HG03066 (cell line): Measurements from ENCODE around the gene ARL6.

Experiments
- ATAC-seq: cut with Tn5 transposase; IDR thresholded peaks from one replicate; pipeline ENCODE4 v1.9.1; 2021; ENCODE audit warnings: low read depth; ENCODE audit not compliant: unreplicated experiment

Gene ARL6, protein sequence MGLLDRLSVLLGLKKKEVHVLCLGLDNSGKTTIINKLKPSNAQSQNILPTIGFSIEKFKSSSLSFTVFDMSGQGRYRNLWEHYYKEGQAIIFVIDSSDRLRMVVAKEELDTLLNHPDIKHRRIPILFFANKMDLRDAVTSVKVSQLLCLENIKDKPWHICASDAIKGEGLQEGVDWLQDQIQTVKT

DNA sequence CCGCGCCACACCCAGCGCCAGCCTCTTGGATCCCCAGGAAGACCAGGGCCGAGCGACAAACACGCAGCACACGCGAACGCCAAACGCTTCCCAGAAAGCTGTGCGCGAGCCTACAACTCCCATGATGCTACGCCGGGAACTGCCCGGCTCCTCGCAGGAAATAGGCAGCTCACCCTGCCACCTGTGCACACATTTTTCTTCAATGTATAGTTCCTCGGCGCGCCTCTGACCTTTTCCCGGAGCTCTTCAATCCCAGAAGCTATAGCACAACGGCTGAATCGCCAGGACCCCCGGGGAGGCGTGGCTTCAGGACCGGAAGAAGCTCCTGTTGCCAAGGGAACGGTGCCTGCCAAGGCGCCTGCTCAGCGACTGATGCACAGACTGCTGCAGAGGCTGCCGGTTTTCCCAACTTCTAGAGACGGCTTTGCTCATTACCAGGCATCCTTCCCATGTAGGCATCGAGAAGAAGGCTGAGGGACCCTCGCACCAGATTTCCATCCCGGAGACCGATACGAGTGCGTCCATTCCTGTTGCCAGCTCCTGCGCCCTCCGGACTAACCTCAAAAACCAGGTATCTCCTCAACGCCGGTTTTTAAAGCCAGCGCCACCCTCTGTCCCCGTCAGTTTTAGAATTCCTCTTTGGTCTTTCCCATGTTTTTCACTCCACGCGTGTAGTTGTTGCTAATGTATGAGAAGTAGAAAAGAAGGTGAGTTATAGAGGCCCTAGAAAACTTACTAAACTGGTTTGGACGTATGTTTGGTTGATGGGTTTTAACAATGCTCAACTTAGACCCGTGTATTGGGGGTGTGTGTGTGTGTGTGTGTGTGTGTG lies at the start of gene ARL6:
Gene ARL6 (plus strand): TSS at position 352 of the 832 bp plus-strand sequence. CDS start 3,350 bp downstream, outside the sequence.
- peak; percentile 94 for ATAC-seq

DNA sequence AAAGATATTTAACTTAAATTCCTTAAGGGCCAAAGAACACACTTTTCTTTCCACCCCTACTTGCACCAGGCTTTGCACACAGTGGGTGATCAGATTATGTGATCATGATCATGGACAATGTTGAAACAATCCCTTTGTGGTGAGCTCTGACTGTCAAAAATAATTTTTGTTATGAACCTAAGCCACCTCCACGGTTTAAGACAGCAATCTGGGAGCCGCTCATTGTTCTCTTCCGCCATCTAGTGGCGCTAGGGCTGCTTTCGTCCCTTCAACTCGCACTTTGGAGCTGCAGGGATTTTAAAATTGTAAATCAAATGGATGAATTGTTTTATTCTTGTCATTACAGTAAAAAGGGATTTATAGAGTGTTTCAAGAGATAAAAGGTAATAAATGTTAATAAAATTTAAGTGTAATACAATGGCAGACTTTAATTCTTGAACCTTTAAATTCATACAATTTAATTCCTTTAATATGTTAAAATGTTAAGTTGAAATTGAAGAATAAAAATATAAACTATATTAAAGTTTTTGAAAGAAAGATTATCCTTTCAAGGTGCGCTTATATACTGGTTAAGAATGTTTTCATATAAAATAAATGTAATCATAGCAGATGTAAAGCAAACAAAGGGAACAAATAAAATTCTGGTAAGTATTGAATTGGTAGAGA lies 45.3 kb upstream of the ARL6 start:
- peak; percentile 91 for ATAC-seq

DNA sequence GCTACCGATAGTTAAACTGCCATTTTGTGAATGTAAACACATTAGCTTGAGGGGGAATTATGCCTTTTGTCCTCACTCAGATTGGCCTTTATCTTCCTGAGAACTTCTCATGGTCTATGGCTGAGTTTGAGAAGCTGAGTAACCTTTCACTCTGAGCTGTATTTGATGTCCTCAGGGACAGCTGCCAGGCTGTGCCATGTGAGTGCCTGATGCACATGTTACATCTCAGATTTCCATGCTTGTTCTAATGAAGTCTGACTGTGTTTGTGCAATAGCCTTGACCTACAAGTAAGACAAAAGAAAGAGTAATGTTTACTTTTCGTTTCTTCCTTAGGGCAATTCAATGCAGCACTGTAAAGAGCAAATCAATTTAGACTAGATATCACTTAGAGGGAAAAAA lies 44.1 kb upstream of the ARL6 start:
- no peak for ATAC-seq

DNA sequence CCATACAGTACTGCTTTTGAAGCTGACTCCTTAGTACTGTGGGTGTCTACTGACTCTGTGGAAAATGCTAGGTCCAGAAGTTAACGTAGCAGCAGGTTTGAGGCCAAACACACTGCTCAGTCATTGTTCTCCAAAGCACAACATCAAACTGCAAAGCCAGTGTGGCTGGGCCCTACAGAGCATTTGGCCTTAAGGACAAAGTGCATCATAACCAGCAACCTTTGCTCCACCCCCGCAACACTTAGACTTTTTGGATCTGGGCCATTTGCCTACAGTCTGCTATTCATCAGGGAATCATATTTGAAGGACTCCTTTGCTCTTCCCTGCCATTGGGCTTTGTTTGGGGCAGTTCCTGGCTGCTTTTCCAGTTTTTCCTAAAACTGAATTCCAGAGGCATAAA lies 43.1 kb upstream of the ARL6 start:
- ATAC-seq: no peak

DNA sequence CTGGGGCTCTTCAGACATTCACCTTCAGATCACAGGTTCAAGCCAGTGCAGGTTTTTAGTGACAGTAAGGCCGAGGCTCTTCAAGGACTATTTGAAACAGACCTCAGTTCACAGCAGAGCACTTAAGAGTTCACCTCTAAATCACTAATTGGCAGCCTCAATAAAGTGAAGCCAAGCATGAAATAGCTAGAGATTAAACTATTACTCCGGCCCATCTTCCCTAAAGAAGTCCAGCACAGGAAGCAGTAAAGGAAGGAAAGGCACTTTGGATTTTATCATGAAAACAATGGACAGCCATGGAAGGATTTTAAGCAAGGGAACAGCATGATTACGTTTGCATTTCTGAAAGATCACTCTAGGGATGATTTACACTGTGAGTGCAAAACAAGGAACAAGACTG lies 27.6 kb upstream of the ARL6 start:
- ATAC-seq: no peak

DNA sequence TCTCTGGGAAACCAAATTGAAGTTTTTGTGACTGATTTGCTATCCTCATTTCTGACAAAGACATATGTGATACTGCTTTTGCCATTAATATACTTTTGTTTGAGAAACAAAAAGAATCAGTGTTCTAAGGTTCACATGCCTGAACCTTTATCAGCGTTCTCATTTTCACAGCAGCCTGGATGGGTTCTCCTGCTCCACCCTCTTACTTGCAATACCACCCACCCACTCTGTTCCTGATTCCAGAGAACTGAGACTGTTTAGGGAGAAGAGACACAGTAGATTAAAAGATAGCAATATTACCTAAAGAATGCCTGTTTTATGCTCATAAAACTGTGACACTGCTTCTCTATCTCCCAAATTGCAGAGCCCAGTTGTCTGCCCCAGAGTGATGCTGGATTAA lies 25.8 kb upstream of the ARL6 start:
- no peak for ATAC-seq

- no peak for ATAC-seq
Measured at GRCh38 chr3:97742036-97742435, 22.5 kb upstream of the ARL6 start.

DNA sequence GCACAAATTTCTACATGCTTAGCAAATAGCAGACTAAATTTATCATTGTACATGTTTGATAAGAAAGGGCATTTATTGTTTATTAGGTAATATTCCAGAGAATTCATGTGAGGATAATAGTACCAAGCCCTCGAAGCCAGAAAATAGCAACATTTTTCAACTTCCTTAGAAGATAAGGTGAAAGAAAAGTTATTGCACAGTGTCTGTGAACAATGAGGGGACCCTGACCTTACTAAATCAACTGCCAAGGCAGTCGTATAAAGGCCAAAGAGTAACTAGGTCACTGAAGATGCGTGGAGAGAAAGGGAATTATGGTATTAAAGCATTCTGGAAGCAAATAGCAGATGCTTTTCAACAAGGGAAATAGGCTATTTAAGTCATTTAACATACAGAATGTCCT lies 20.3 kb upstream of the ARL6 start:
- no peak for ATAC-seq

DNA sequence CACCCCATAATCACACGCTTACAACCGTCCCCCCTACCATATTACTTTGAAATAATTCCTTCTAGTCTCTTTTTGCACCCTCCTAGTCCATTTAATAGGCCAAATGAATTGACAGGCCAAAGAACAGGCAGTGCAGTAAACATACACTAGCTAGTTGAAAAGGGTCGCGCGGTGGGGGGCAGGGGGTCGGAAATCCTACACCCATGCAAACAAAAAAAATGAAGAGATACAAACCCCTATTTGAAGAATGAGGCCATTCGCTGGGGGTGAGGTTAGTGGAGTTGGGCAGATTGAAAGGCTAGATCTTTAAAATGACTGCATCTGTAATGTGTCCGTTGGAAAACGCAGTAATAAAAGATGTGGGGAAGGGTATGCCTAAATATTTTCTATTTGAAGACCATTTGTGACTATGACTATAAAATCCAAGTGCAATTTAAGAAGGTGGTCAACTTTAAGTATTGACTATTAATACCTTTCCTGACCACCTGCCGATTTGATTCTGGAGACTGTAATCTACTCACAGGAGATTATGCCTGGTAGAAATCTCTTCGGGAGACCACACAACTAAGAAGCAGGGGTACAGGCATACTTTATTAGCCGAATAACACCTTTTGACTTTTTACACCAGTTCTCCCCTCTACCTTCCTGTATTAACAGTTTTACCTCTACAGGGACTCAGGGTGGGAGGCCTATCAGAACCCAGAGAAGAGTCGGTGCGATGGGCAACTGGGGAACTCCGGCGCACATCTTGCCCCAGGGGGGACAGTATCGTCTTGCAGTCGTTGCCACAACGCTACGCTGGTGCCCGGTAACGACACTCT lies 762 bp upstream of the ARL6 start:
- peak; percentile 39 for ATAC-seq

- no peak for ATAC-seq
Measured at GRCh38 chr3:97765336-97765735, 778 bp downstream of the ARL6 start.

- no peak for ATAC-seq
Measured at GRCh38 chr3:97772926-97773325, 8.4 kb downstream of the ARL6 start.

DNA sequence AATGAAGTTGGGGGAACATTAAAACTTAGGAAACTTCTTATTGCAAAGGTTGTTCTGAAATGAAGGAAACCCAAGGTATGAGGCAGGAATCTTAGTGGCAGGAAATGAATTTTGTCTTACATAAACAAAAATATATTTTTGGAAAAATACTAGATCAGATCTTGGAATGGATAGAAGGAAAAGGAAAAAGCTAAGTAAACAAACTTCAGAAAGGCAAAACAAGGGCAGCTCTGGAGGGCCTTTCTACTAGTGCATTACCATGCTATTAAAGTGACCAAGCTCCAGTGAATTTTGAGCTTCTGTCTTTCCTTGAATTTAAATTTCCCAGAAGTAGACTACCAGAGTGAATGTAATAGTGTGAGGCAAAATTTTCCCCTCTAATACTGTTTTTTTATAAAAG lies 13.6 kb downstream of the ARL6 start:
- ATAC-seq: no peak

DNA sequence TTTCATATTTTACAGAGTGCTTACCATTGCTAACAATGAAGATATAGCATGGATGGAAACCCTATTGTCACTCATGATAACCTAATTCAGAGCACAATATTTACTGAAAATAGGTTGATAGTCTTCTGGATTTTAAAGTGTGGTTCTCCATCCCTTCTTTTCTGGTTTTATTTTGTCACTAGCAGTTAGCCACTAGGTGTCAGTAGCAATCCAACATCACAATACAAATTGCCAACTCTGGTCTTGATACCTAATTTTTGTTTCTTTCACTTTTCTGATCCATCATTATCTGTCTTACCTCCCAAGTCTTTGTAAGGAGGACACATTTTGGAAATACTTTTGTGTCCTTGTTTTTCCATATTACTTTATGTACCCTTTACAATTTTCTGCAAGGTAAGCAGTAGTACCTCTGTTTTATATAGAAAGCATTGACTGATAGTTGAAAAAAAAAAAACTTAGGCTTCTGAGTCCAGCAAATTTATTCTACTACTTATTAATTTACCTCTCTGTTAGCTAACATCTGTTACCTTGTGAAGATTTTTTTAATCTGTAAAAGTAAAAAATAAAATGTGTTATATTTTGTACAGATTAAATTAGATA lies 29.0 kb downstream of the ARL6 start:
- no peak for ATAC-seq

DNA sequence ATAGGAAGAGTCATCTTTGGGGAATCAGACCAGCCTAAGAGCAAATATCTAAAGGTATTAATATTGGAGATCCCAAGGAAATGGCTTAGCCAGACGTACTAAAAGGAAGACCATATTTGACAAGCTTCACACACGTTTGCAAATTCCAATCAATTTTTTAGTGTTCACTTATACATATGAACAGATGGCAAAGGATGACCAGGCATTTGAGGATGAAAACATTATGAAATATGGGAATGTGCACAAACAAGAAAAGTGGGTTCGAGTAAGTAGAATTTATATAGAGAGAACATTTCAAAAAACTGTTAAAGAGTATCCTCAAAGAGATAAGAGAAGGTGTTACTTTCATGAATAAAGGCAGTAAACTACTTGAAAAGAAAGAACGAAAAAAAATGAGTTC lies 31.4 kb downstream of the ARL6 start:
- no peak for ATAC-seq

- no peak for ATAC-seq
Measured at GRCh38 chr3:97804471-97804870, 39.9 kb downstream of the ARL6 start.

- no peak for ATAC-seq
Measured at GRCh38 chr3:97810779-97811390, 46.3 kb downstream of the ARL6 start.

- no peak for ATAC-seq
Measured at GRCh38 chr3:97815149-97815917, 50.8 kb downstream of the ARL6 start.

GRCh38 chr3:97816811-97817210 lies 52.3 kb downstream of the ARL6 start:
- ATAC-seq: no peak

DNA sequence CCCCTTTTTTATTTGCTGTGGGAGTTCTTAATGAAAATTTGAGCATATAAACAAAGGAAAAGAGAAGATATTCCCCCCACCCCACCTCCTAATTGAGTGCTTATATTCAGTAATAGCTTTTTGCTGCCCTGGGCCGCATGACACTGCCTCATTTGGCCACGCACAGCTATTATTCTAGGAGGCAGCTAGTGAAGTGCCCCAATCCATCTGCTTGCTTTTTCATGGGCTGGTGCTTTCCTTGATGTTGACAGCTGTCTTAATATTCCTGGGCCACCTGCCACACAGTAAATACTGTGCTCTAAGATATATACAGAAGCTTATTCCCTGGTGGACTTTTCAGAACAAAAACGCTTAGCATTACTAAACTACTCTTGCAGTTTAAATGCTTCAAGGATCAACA lies 53.4 kb downstream of the ARL6 start:
- ATAC-seq: no peak
